Subcutaneous abdominal adipose tissue (tissue), 5 donors: ENCODE data around the gene GYG2.

Source experiments
- H3K27ac ChIP-seq: one replicate; pipeline ENCODE4 v1.7.0; 2013; ENCODE audit warnings: low read depth, mild to moderate bottlenecking, inconsistent platforms, low read length, moderate library complexity
- H3K27me3 ChIP-seq, 5 donors: one replicate each; pipeline ENCODE4 v1.7.0; 2013; ENCODE audit warnings: low read length in 5 of 5, inconsistent platforms in 1 of 5; ENCODE audit not compliant: control insufficient read depth in 5 of 5, insufficient read depth in 4 of 5
- H3K36me3 ChIP-seq, 5 donors: one replicate each; pipeline ENCODE4 v1.7.0; 2013; ENCODE audit warnings: low read length in 5 of 5; ENCODE audit not compliant: control insufficient read depth in 5 of 5, insufficient read depth in 5 of 5
- H3K4me1 ChIP-seq, 5 donors: one replicate each; pipeline ENCODE4 v1.7.0; 2013; ENCODE audit warnings: low read length in 5 of 5, mild to moderate bottlenecking in 3 of 5, moderate library complexity in 1 of 5; ENCODE audit not compliant: control insufficient read depth in 5 of 5, insufficient read depth in 5 of 5
- H3K4me3 ChIP-seq, 5 donors: one replicate each; pipeline ENCODE4 v1.7.0; 2013; ENCODE audit warnings: low read length in 5 of 5, low read depth in 1 of 5
- H3K9ac ChIP-seq, 5 donors: one replicate each; pipeline ENCODE4 v1.7.0; 2013; ENCODE audit warnings: low read length in 5 of 5, mild to moderate bottlenecking in 4 of 5, moderate library complexity in 3 of 5
- H3K9me3 ChIP-seq, 5 donors: one replicate each; pipeline ENCODE4 v1.7.0; 2013; ENCODE audit warnings: low read length in 5 of 5; ENCODE audit not compliant: control insufficient read depth in 5 of 5
- donor health status: healthy.
- donor health status: healthy.
- donor health status: healthy.
- donor health status: healthy.
- donor health status: healthy.

The GYG2 gene

GRCh38 chrX:2931612-2932011, 102.9 kb downstream of the GYG2 start:
- peaks cover 0 to 2% (median 0%) of the 10 kb centered on the region in 5 donors for H3K27me3 ChIP-seq

More at GRCh38 chrX:2931612-2932011, 102.9 kb downstream of the GYG2 start:
- peaks cover 0 to 12% (median 7%) of the 10 kb centered on the region in 5 donors for H3K9me3 ChIP-seq
- no peak overlapping the region for H3K4me3 ChIP-seq
- peaks cover 0 to 12% (median 9%) of the 10 kb centered on the region in 5 donors for H3K4me1 ChIP-seq
- H3K36me3 ChIP-seq = no peaks in the 10 kb centered on the region
- H3K9ac ChIP-seq = no peak overlapping the region
- H3K27ac ChIP-seq = no peak overlapping the region
